ENCODE measurements around the gene TRIB2.

GRCh38 chr2:12725233-12726187, 8.8 kb downstream of the TRIB2 start:
- TF ChIP-seq CTCF (IDR thresholded peaks at IDR 0.05) (no peak), POLR2A (IDR thresholded peaks at IDR 0.05) (no peak)

Data from right lobe of liver (tissue), 4 donors.